Liver (tissue), 3 donors: ENCODE measurements around the gene INSC.

ENCODE experiments used
- RAD21 ChIP-seq, 2 donors: IDR thresholded peaks; 2 replicates each; pipeline ENCODE4 v1.6.1; 2016; ENCODE audit warnings: antibody characterized with exemption in 2 of 2, mild to moderate bottlenecking in 2 of 2
- TF ChIP-seq, protein P1 (sequence below): fragments of 150-350 bp; IDR thresholded peaks from 2 replicates; pipeline ENCODE4 v1.5.1; 2017; ENCODE audit warnings: improper control_type of control experiment, low read depth, low read length; ENCODE audit not compliant: missing input control
- donor health status: healthy.
- donor health status: healthy.

DNA sequence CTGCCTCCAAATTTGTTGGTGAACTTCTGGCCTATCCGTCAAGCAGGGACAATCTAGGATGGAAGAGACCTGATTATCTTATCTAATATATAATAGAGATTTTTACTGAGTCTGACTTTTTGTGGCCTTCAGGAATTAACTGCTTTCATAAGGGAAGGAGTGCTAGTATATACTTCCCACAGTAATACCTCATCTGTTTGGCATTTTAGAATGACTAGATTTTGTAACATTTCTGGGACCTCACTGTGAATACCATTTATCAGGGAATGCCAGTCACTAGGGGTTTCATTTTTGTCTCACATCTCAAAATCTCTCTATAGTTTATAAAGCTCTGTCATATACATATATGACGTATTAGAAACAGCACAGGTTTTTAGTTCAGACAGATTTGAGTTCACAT, 114.3 kb downstream of the INSC start:
- TF ChIP-seq, protein P1, sequence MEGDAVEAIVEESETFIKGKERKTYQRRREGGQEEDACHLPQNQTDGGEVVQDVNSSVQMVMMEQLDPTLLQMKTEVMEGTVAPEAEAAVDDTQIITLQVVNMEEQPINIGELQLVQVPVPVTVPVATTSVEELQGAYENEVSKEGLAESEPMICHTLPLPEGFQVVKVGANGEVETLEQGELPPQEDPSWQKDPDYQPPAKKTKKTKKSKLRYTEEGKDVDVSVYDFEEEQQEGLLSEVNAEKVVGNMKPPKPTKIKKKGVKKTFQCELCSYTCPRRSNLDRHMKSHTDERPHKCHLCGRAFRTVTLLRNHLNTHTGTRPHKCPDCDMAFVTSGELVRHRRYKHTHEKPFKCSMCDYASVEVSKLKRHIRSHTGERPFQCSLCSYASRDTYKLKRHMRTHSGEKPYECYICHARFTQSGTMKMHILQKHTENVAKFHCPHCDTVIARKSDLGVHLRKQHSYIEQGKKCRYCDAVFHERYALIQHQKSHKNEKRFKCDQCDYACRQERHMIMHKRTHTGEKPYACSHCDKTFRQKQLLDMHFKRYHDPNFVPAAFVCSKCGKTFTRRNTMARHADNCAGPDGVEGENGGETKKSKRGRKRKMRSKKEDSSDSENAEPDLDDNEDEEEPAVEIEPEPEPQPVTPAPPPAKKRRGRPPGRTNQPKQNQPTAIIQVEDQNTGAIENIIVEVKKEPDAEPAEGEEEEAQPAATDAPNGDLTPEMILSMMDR: no peak
- no peak for TF ChIP-seq RAD21 (IDR thresholded peaks at IDR 0.05)
